AG04449 (cell line): ENCODE results near the gene C17orf107.
A peak's percentile ranks its signal among the peaks of the same experiment; 100 is the strongest.

Experiments
- CTCF ChIA-PET: fragments of 350-600 bp; formaldehyde crosslinking; extraction: SDS; loops from one replicate; lab custom pipeline; 2021; ENCODE audit warnings: antibody characterized with exemption; lab: Yijun Ruan, JAX
- POLR2A ChIA-PET: fragments of 400-600, 350-600 bp; formaldehyde crosslinking; extraction: SDS; loops from one replicate; lab custom pipeline; 2020; ENCODE audit warnings: antibody characterized with exemption, inconsistent platforms; lab: Yijun Ruan, JAX
- DNase-seq: peaks from one replicate; pipeline ENCODE4 v3.0.0-alpha.2; 2010; ENCODE audit warnings: low read depth, low spot score
- H3K4me3 ChIP-seq: 2 replicates; pipeline ENCODE4 v1.5.1; 2011; ENCODE audit warnings: low read depth, mild to moderate bottlenecking, control low read depth, low read length
- TF ChIP-seq, protein P1 (sequence below): IDR thresholded peaks from one replicate; pipeline ENCODE4 v1.5.1; 2011; ENCODE audit warnings: mild to moderate bottlenecking, moderate library complexity, low read length, control low read depth, inconsistent platforms; ENCODE audit not compliant: insufficient read depth; ENCODE audit errors: missing control alignments

The C17orf107 gene

DNA sequence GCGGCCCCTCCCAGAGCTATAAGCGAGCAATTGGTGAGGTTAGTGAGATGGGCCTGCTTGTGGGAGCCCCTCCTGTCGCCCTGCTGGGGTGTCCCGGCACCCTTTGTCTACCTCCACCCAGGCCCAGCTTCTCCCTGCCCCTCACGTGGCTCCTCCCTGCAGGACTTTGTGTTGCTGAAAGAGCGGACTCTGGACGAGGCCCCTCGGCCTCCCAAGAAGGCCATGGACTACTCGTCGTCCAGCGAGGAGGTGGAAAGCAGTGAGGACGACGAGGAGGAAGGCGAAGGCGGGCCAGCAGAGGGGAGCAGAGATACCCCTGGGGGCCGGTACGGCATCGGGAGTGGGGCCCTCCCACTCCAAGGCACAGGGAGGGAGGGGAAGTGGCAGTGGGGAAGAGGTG lies 6.1 kb upstream of the C17orf107 start:
- TF ChIP-seq, protein P1, sequence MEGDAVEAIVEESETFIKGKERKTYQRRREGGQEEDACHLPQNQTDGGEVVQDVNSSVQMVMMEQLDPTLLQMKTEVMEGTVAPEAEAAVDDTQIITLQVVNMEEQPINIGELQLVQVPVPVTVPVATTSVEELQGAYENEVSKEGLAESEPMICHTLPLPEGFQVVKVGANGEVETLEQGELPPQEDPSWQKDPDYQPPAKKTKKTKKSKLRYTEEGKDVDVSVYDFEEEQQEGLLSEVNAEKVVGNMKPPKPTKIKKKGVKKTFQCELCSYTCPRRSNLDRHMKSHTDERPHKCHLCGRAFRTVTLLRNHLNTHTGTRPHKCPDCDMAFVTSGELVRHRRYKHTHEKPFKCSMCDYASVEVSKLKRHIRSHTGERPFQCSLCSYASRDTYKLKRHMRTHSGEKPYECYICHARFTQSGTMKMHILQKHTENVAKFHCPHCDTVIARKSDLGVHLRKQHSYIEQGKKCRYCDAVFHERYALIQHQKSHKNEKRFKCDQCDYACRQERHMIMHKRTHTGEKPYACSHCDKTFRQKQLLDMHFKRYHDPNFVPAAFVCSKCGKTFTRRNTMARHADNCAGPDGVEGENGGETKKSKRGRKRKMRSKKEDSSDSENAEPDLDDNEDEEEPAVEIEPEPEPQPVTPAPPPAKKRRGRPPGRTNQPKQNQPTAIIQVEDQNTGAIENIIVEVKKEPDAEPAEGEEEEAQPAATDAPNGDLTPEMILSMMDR = no peak
- no peak overlapping the region for H3K4me3 ChIP-seq
- no peak for DNase-seq
- CTCF ChIA-PET = interaction anchor here (1.9 kb wide), 1 partner anchor 326 kb away, joined by 6 read pairs; no protein-coding TSS in a partner anchor
- POLR2A ChIA-PET = no interaction called here

DNA sequence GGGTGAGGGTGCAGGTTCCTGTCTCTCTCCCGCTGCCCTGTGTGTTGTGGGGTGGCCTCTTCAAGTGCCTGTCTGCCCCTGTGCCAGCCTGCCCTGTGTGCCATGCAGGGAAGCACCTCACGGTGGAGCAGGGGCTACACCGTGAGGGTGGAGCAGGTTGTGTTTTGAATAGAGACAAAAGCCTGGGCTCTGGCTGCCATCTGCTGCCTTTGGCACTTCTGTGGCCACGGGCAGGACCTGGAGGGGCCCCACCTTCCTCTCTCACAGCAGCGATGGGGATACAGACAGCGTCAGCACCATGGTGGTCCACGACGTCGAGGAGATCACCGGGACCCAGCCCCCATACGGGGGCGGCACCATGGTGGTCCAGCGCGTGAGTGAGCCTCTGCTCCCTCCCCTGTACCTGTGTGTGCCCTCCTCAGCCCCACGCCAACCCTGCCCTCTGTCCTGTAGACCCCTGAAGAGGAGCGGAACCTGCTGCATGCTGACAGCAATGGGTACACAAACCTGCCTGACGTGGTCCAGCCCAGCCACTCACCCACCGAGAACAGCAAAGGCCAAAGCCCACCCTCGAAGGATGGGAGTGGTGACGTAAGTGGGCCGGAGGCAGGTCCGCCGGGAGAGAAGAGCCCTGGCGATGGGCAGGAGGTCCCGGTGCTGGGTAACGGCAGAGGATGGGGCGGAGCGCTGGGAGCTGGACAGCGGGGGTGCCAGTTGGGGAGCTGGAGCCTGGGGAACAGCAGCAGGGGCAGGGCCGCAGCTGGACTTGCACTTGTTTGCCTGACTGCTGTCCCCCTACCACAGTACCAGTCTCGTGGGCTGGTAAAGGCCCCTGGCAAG lies 5.4 kb upstream of the C17orf107 start:
- no peak for DNase-seq
- CTCF ChIA-PET = interaction anchor here (1.0 to 1.2 kb wide), 2 partner anchors 9 to 12 kb away, joined by 4 to 5 read pairs; partner anchors contain the start of gene CHRNE
- POLR2A ChIA-PET = no interaction called here
- TF ChIP-seq, protein P1 = no peak
- H3K4me3 ChIP-seq = no peak overlapping the region

GRCh38 chr17:4895121-4895520 lies 4.2 kb upstream of the C17orf107 start:
- no peak for DNase-seq
- TF ChIP-seq, protein P1 = no peak
- ChIA-PET POLR2A (no interaction called here), CTCF (interaction anchor here (1.2 to 1.7 kb wide), 2 partner anchors 8 to 106 kb away, joined by 5 read pairs; partner anchors contain the start of genes CHRNE and GLTPD2)
- H3K4me3 ChIP-seq = no peak overlapping the region

GRCh38 chr17:4895657-4896331 lies 3.5 kb upstream of the C17orf107 start:
- POLR2A ChIA-PET = no interaction called here
- no peak for DNase-seq
- H3K4me3 ChIP-seq = no peak overlapping the region
- TF ChIP-seq, protein P1 = peak; percentile 18
- CTCF ChIA-PET = interaction anchor here (1.4 to 1.7 kb wide), 2 partner anchors 8 to 106 kb away, joined by 5 to 6 read pairs; partner anchors contain the start of gene GLTPD2

- H3K4me3 ChIP-seq = no peak overlapping the region
- CTCF ChIA-PET = interaction anchor here (0.7 to 1.7 kb wide), 3 partner anchors 9 to 107 kb away, joined by 3 to 6 read pairs (median 5); partner anchors contain the start of gene GLTPD2
- no peak for DNase-seq
- POLR2A ChIA-PET = no interaction called here
- TF ChIP-seq, protein P1 = no peak
These were observed 2.8 kb upstream of the C17orf107 start for GRCh38 chr17:4896332-4897197.
